HEK293 (cell line): ENCODE data around the gene ANO6.

Source experiments
- CTCF ChIA-PET: fragments of 350-600 bp; formaldehyde crosslinking; extraction: SDS; loops from one replicate; lab custom pipeline; 2021; ENCODE audit warnings: antibody characterized with exemption; lab: Yijun Ruan, JAX
- POLR2A ChIA-PET: fragments of 300-600 bp; formaldehyde crosslinking; extraction: SDS; loops from one replicate; lab custom pipeline; 2020; ENCODE audit warnings: antibody characterized with exemption, inconsistent platforms; lab: Yijun Ruan, JAX
- H3K27ac ChIP-seq: fragments of 200-500 bp; sonication (Bioruptor generic); 2 replicates; pipeline ENCODE4 v1.5.1; 2014; ENCODE audit warnings: low read depth, low read length, control low read depth, inconsistent platforms; ENCODE audit errors: extremely low read depth
- H3K36me3 ChIP-seq, 2 experiments: fragments of 200-500 bp in 1 of 2; sonication (Bioruptor generic) in 1 of 2; 1 replicate in 1 of 2; 2 replicates in 1 of 2; pipeline ENCODE4 v1.5.1; 2014 to 2017; ENCODE audit warnings: inconsistent platforms in 2 of 2, low read length in 2 of 2; ENCODE audit not compliant: control insufficient read depth in 2 of 2, insufficient read depth in 1 of 2
- H3K4me1 ChIP-seq: fragments of 200-500 bp; sonication (Bioruptor generic); 2 replicates; pipeline ENCODE4 v1.5.1; 2014; ENCODE audit warnings: mild to moderate bottlenecking, low read length, inconsistent platforms; ENCODE audit not compliant: control insufficient read depth, insufficient read depth
- H3K4me3 ChIP-seq: 2 replicates; pipeline ENCODE4 v1.5.1; 2011; ENCODE audit warnings: low read depth, mild to moderate bottlenecking, control low read depth, low read length, moderate library complexity
- H3K9me3 ChIP-seq: fragments of 200-500 bp; sonication (Bioruptor generic); 2 replicates; pipeline ENCODE4 v1.5.1; 2014; ENCODE audit warnings: low read depth, low read length, inconsistent platforms; ENCODE audit not compliant: control insufficient read depth, insufficient read depth
- CTCF ChIP-seq: fragments of 450-650 bp; formaldehyde crosslinking; IDR thresholded peaks from 2 replicates; pipeline ENCODE4 v1.5.1; 2016; ENCODE audit warnings: missing biosample characterization, missing genetic modification characterization
- FEZF1 ChIP-seq: fragments of 450-650 bp; formaldehyde crosslinking; IDR thresholded peaks from 2 replicates; pipeline ENCODE4 v1.5.1; 2016; ENCODE audit warnings: missing biosample characterization, missing genetic modification characterization
- HOXC10 ChIP-seq: sonication (generic); formaldehyde crosslinking; IDR thresholded peaks from 2 replicates; pipeline ENCODE4 v1.8.1; 2023; ENCODE audit warnings: mild to moderate bottlenecking, missing genetic modification reagents
- PRDM1 ChIP-seq: fragments of 450-650 bp; formaldehyde crosslinking; IDR thresholded peaks from 2 replicates; pipeline ENCODE4; 2016; ENCODE audit warnings: missing biosample characterization, missing genetic modification characterization
- REST ChIP-seq: fragments of 450-650 bp; formaldehyde crosslinking; IDR thresholded peaks from 2 replicates; pipeline ENCODE4 v1.5.1; 2016; ENCODE audit warnings: missing biosample characterization, missing genetic modification characterization
- SCRT2 ChIP-seq: fragments of 450-650 bp; formaldehyde crosslinking; IDR thresholded peaks from 2 replicates; pipeline ENCODE4 v1.5.1; 2016; ENCODE audit warnings: missing biosample characterization, missing genetic modification characterization
- SP7 ChIP-seq: fragments of 450-650 bp; formaldehyde crosslinking; IDR thresholded peaks from 2 replicates; pipeline ENCODE4 v1.5.1; 2016; ENCODE audit warnings: missing biosample characterization, missing genetic modification characterization
- TRIM28 ChIP-seq: IDR thresholded peaks from 2 replicates; pipeline ENCODE4 v1.6.1; 2011; ENCODE audit warnings: low read length, control low read depth, borderline replicate concordance
- YY2 ChIP-seq: fragments of 450-650 bp; formaldehyde crosslinking; IDR thresholded peaks from 2 replicates; pipeline ENCODE4 v1.5.1; 2016; ENCODE audit warnings: missing biosample characterization, missing genetic modification characterization
- ZBTB10 ChIP-seq: fragments of 450-650 bp; formaldehyde crosslinking; IDR thresholded peaks from 2 replicates; pipeline ENCODE4 v1.5.1; 2016; ENCODE audit warnings: missing biosample characterization, missing genetic modification characterization
- ZBTB17 ChIP-seq: fragments of 450-650 bp; formaldehyde crosslinking; IDR thresholded peaks from 2 replicates; pipeline ENCODE4 v1.5.1; 2016; ENCODE audit warnings: missing biosample characterization, missing genetic modification characterization
- ZBTB49 ChIP-seq: fragments of 450-650 bp; formaldehyde crosslinking; IDR thresholded peaks from 2 replicates; pipeline ENCODE4 v1.5.1; 2016; ENCODE audit warnings: missing biosample characterization, missing genetic modification characterization, low read depth
- ZNF341 ChIP-seq: fragments of 450-650 bp; formaldehyde crosslinking; IDR thresholded peaks from 2 replicates; pipeline ENCODE4; 2016; ENCODE audit warnings: low read depth, missing biosample characterization, missing genetic modification characterization
- ZNF362 ChIP-seq: fragments of 450-650 bp; formaldehyde crosslinking; IDR thresholded peaks from 2 replicates; pipeline ENCODE4 v1.5.1; 2016; ENCODE audit warnings: missing biosample characterization, missing genetic modification characterization
- ZNF366 ChIP-seq: fragments of 450-650 bp; formaldehyde crosslinking; conservative IDR thresholded peaks from 2 replicates; pipeline ENCODE4 v1.5.1; 2016; ENCODE audit warnings: missing biosample characterization, missing genetic modification characterization
- ZNF37A ChIP-seq: fragments of 450-650 bp; IDR thresholded peaks from 2 replicates; pipeline ENCODE4 v1.5.1; 2018; ENCODE audit warnings: missing biosample characterization, missing genetic modification characterization
- ZNF629 ChIP-seq: fragments of 450-650 bp; formaldehyde crosslinking; IDR thresholded peaks from 2 replicates; pipeline ENCODE4 v1.5.1; 2017; ENCODE audit warnings: missing biosample characterization, missing genetic modification characterization
- ZNF654 ChIP-seq: fragments of 450-650 bp; formaldehyde crosslinking; IDR thresholded peaks from 2 replicates; pipeline ENCODE4 v1.5.1; 2016; ENCODE audit warnings: low read depth, missing biosample characterization, missing genetic modification characterization
- ZNF76 ChIP-seq: fragments of 450-650 bp; formaldehyde crosslinking; IDR thresholded peaks from 2 replicates; pipeline ENCODE4; 2016; ENCODE audit warnings: low read depth, missing biosample characterization, missing genetic modification characterization, borderline replicate concordance
- ZSCAN23 ChIP-seq: fragments of 450-650 bp; formaldehyde crosslinking; IDR thresholded peaks from 2 replicates; pipeline ENCODE4 v1.5.1; 2016; ENCODE audit warnings: missing biosample characterization, missing genetic modification characterization

Gene ANO6

GRCh38 chr12:45263587-45263986, 47.7 kb downstream of the ANO6 start:
- Histone ChIP-seq H3K27ac (no peak overlapping the region), H3K4me3 (no peak overlapping the region), H3K4me1 (peaks cover 8% of the 10 kb centered on the region), H3K9me3 (no peaks in the 10 kb centered on the region), H3K36me3 (no peaks in the 10 kb centered on the region)
- ChIA-PET CTCF (interaction anchor here (0.7 kb wide), 1 partner anchor 462 kb away, joined by 6 read pairs; no protein-coding TSS in a partner anchor), POLR2A (no interaction called here)
- TF ChIP-seq ZBTB49 (tag by site-specific recombination): no peak

GRCh38 chr12:45268672-45269411, 52.9 kb downstream of the ANO6 start:
- POLR2A ChIA-PET: interaction anchor here (0.5 to 1.9 kb wide), 5 partner anchors 9 to 757 kb away, joined by 3 to 16 read pairs (median 4); partner anchors contain the start of gene ANO6
- Histone ChIP-seq H3K4me3 (peak overlapping the region; percentile 17), H3K36me3 (no peaks in the 10 kb centered on the region), H3K27ac (peak overlapping the region; percentile 56), H3K9me3 (no peaks in the 10 kb centered on the region), H3K4me1 (peaks cover 16% of the 10 kb centered on the region)
- CTCF ChIA-PET: interaction anchor here (0.6 to 2.2 kb wide), 14 partner anchors 9 to 644 kb away, joined by 3 to 12 read pairs (median 5); partner anchors contain the start of gene ANO6
- no peak for TF ChIP-seq TRIM28
- no peak for TF ChIP-seq ZSCAN23 (tag by site-specific recombination)
- TF ChIP-seq HOXC10: no peak
- TF ChIP-seq CTCF (tag by site-specific recombination): peak; percentile 42; the same call in 1 of the 2 replicates
- TF ChIP-seq ZBTB17 (tag by site-specific recombination): peak; percentile 59
- peak; percentile 88 for TF ChIP-seq ZNF341 (tag by site-specific recombination)
- peak; percentile 40; the same call in 1 of the 2 replicates for TF ChIP-seq PRDM1 (tag by site-specific recombination)
- no peak for TF ChIP-seq ZNF362 (tag by site-specific recombination)
- TF ChIP-seq REST: 0 out of 2 replicates have a peak, but pooled peaks have one; percentile 15
- TF ChIP-seq ZNF37A (tag by site-specific recombination): 0 out of 2 replicates have a peak, but pooled peaks have one; percentile 28
- TF ChIP-seq ZNF629 (tag by site-specific recombination): 0 out of 2 replicates have a peak, but pooled peaks have one; percentile 26
- peak; percentile 87 for TF ChIP-seq FEZF1 (tag by site-specific recombination)
- TF ChIP-seq ZNF76 (tag by site-specific recombination): no peak
- peak; percentile 44; the same call in 1 of the 2 replicates for TF ChIP-seq ZNF366 (tag by site-specific recombination)
- peak; percentile 49 for TF ChIP-seq ZNF654 (tag by site-specific recombination)
- no peak for TF ChIP-seq YY2 (tag by site-specific recombination)
- 0 out of 2 replicates have a peak, but pooled peaks have one; percentile 46 for TF ChIP-seq SP7
- TF ChIP-seq ZBTB10: no peak
- peak; percentile 65 for TF ChIP-seq SCRT2
